Measurements from ENCODE around the gene NOM1.

DNA sequence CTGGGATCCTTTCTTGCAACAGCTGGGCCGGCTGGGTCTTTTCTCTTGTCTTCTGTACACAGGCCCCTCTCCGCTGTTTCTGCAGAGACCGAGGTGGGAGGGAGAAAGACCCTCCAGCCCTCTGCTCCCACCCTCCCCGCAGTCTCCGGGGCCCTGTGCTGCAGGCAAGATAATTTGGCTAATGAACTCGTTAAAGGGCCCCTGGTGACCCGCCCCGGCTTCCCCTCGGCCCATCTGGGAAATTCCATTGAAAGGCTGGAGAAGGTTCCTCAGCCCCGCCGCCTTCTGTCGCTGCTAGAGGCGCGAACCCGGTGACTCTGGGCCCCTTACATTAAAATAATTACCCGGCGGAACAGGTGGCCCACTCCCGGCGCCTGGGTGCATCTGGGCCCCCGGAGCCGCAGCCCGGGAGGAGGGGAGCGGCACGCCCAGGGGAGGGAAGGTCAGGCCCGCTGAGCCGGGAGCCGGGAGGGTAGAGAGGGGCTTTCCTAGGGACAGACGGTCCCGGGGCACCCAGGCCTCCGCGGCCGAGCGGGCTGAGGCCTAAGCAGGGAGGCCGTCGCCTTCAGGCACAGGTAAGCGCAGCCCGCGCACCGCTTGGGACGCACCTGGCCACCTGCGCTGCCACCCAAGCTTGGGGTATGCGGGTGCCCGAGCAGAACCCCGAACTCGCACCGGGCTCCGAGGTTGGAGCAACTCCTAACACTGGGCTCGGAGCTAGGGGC lies 68.3 kb downstream of the NOM1 start:
- TF ChIP-seq, protein P1, sequence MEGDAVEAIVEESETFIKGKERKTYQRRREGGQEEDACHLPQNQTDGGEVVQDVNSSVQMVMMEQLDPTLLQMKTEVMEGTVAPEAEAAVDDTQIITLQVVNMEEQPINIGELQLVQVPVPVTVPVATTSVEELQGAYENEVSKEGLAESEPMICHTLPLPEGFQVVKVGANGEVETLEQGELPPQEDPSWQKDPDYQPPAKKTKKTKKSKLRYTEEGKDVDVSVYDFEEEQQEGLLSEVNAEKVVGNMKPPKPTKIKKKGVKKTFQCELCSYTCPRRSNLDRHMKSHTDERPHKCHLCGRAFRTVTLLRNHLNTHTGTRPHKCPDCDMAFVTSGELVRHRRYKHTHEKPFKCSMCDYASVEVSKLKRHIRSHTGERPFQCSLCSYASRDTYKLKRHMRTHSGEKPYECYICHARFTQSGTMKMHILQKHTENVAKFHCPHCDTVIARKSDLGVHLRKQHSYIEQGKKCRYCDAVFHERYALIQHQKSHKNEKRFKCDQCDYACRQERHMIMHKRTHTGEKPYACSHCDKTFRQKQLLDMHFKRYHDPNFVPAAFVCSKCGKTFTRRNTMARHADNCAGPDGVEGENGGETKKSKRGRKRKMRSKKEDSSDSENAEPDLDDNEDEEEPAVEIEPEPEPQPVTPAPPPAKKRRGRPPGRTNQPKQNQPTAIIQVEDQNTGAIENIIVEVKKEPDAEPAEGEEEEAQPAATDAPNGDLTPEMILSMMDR (IDR thresholded peaks at IDR 0.05; ENCODE audit: extremely low read depth in 1 of 2, insufficient read depth in 1 of 2, low read depth in 1 of 2, low read length in 2 of 2): no peak
- TF ChIP-seq POLR2A (IDR thresholded peaks at IDR 0.05; ENCODE audit: low read depth, low read length) (no peak), EZH2 (IDR thresholded peaks at IDR 0.05; ENCODE audit: borderline replicate concordance, low read depth, low read length, severe bottlenecking) (no peak), POLR2AphosphoS5 (IDR thresholded peaks at IDR 0.05; ENCODE audit: insufficient read depth, low read depth, low read length) (no peak), JUN (IDR thresholded peaks at IDR 0.05; ENCODE audit: borderline replicate concordance, insufficient read depth, insufficient read length, low read depth) (no peak)

All from endothelial cell of umbilical vein (primary cell).